ENCODE data around the gene ZNF823. TPM values are rescaled to one million over a fixed set of nuclear protein-coding genes. Genes with fewer than 3 reads are reported as not detected.

The ZNF823 gene
- total RNA-seq, 1 experiment from 2014 or later: 8.8 TPM

DNA sequence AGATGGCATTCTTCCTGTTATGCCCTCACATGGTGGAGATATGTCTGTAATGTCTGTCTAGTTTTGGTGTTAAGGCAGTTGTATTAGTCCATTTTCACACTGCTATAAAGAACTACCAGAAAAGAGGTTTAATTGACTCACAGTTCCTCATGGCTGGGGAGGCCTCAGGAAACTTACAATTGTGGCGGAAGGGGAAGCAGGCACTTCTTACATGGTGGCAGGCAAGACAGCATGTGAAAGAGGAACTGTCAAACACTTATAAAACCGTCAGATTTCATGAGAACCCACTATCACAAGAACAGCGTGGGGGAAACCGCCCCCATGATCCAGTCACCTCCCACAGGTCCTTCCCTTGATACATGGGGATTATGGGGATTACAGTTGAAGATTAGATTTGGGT is 31.2 kb upstream of the ZNF823 start:
- Histone ChIP-seq H3K4me3 (ENCODE audit: low read length) (no peak overlapping the region), H3K4me1 (ENCODE audit: low read length) (peaks cover 15% of the 10 kb centered on the region), H3K9me2 (replicated peaks; ENCODE audit: insufficient read depth, low read length) (no peaks in the 10 kb centered on the region), H2AFZ (ENCODE audit: low read length) (no peak overlapping the region), H3K9me3 (ENCODE audit: low read length) (peaks cover 26% of the 10 kb centered on the region), H3K79me2 (ENCODE audit: low read length) (peaks cover 39% of the 10 kb centered on the region), H4K20me1 (ENCODE audit: insufficient read depth, low read depth, low read length) (no peaks in the 10 kb centered on the region), H3K36me3 (ENCODE audit: insufficient read depth, low read length) (peaks cover 14% of the 10 kb centered on the region; the same call in 1 of the 2 replicates), H3K9ac (ENCODE audit: low read length) (no peak overlapping the region), H3K27me3 (ENCODE audit: low read length) (no peaks in the 10 kb centered on the region), H3K4me2 (ENCODE audit: low read depth, low read length, poor library complexity, severe bottlenecking) (no peak overlapping the region), H3K27ac (ENCODE audit: low read length) (no peak overlapping the region)
- DNase-seq: no peak

DNA sequence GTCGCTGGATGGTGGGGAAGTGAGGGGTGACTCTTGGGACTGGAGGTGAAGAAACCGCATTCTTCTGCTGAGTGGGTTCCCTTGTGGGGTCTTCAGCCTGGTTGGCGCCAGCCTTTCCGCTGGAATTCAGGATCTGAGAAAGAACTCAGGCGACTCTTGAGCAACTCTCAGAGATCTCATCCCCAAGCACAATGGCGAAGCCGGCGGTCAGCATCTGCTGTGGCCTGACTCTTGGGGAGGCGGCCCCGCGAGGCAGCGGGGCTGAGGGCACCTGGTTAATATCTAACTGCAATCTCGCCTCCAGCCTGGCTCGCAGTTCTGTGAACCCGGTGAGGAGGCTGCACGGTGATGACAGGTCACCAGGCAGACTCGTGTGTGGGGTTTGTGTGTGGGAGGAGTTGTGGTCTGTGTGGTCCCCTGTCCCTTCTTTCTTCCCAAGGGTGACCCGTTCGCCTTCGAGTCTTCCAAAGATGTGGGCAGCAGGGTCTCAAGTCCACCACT is 28.9 kb upstream of the ZNF823 start:
- Histone ChIP-seq H3K9ac (ENCODE audit: low read length) (peak overlapping the region; percentile 90), H3K79me2 (ENCODE audit: low read length) (peaks cover 30% of the 10 kb centered on the region), H3K4me3 (ENCODE audit: low read length) (peak overlapping the region; percentile 98), H3K4me2 (ENCODE audit: low read depth, low read length, poor library complexity, severe bottlenecking) (peak overlapping the region; percentile 98), H3K27ac (ENCODE audit: low read length) (no peak overlapping the region), H3K9me2 (replicated peaks; ENCODE audit: insufficient read depth, low read length) (no peaks in the 10 kb centered on the region), H3K27me3 (ENCODE audit: low read length) (no peaks in the 10 kb centered on the region), H4K20me1 (ENCODE audit: insufficient read depth, low read depth, low read length) (no peaks in the 10 kb centered on the region), H3K9me3 (ENCODE audit: low read length) (peaks cover 12% of the 10 kb centered on the region), H2AFZ (ENCODE audit: low read length) (peak overlapping the region; percentile 99), H3K4me1 (ENCODE audit: low read length) (peaks cover 15% of the 10 kb centered on the region), H3K36me3 (ENCODE audit: insufficient read depth, low read length) (peaks cover 11% of the 10 kb centered on the region; the same call in 1 of the 2 replicates)
- DNase-seq: peak; percentile 63

DNA sequence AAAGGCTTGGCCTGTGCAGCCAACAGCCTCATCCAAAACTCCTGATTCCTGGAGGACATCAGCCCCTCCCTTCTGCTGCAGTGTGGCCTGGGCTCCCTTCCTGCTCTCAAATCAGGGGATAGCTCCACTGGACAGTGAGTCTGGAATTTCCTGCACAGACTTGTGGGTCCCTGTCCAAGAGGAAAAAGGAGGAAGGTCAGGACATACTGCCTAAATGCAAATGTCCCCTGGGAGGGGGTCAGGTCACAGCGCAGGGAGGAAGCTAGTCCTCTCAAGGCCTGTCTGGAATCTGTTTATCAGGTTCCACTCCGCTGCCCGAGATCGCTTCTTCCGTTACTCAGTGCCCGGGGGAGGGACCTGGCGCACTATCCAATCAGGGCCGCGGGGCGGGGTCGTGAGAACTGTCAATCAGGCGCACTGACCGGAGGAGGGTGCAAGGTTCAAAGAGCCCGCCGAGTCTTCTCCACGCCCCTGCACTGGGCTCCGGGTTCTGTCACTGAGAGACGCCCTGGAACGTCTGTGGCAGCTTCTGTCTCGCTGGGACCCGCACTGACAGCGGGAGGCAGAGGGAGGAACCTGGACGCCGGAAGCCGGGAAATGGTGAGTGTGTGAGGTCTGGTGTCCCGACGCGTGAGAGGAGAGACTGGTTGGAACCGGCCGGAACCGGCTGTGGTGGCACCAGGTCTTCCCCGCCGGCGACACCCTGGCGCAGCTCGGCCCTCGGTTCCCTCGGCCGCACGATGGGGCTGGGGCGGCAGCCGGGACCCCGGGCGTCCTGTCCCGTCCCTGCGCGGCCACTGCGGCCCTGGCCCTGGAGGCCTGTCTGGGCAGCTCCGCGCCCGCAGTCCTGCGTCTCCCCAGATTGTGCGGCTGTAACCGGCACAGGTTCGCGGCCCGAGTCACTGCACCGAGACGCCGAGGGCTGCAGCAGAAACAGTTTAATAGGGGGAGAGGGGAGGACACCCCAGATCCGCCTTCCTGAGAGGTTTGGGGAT is 28.1 kb upstream of the ZNF823 start, which contains the start of gene ZNF441:
TSS of gene ZNF441 (plus strand) at position 404 of the 995 bp plus-strand sequence. CDS start at position 598, 194 bp downstream.
- H4K20me1 ChIP-seq (ENCODE audit: insufficient read depth, low read depth, low read length): no peaks in the 10 kb centered on the region
- H3K4me2 ChIP-seq (ENCODE audit: low read depth, low read length, poor library complexity, severe bottlenecking): peak within 1 kb of the TSS; percentile 98
- H3K27me3 ChIP-seq (ENCODE audit: low read length): no peaks in the 10 kb centered on the region
- H3K9ac ChIP-seq (ENCODE audit: low read length): peak within 1 kb of the TSS; percentile 90
- no peak within 1 kb of the TSS for H3K27ac ChIP-seq (ENCODE audit: low read length)
- H3K4me3 ChIP-seq (ENCODE audit: low read length): peak within 1 kb of the TSS; percentile 98
- peak within 1 kb of the TSS; percentile 99 for H2AFZ ChIP-seq (ENCODE audit: low read length)
- H3K79me2 ChIP-seq (ENCODE audit: low read length): peaks cover 30% of the 10 kb centered on the region
- H3K36me3 ChIP-seq (ENCODE audit: insufficient read depth, low read length): peaks cover 11% of the 10 kb centered on the region; the same call in 1 of the 2 replicates
- H3K9me2 ChIP-seq (replicated peaks; ENCODE audit: insufficient read depth, low read length): no peaks in the 10 kb centered on the region
- H3K4me1 ChIP-seq (ENCODE audit: low read length): peaks cover 15% of the 10 kb centered on the region
- DNase-seq: peak; percentile 97
- peaks cover 12% of the 10 kb centered on the region for H3K9me3 ChIP-seq (ENCODE audit: low read length)

DNA sequence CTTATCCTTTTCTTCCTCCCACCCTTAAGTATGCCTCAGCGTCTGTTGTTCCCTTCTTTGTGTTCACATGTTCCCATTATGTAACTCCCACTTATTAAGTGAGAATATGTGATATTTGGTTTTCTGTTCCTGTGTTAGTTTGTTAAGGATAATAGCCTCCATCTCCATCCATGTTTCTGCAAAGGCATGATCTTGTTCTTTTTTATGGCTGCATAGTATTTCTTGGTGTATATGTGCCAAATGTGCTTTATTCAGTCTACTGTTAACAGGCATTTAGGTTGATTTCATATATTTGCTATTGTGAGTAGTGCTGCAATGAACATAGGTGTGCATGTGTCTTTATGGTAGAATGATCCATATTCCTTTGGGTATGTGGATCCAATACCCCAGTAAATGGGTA is 24.9 kb upstream of the ZNF823 start:
- Histone ChIP-seq H3K79me2 (ENCODE audit: low read length) (peaks cover 12% of the 10 kb centered on the region; the same call in 1 of the 2 replicates), H3K4me1 (ENCODE audit: low read length) (peaks cover 15% of the 10 kb centered on the region), H2AFZ (ENCODE audit: low read length) (no peak overlapping the region), H3K4me2 (ENCODE audit: low read depth, low read length, poor library complexity, severe bottlenecking) (no peak overlapping the region), H3K4me3 (ENCODE audit: low read length) (no peak overlapping the region), H3K9me3 (ENCODE audit: low read length) (no peaks in the 10 kb centered on the region), H3K27ac (ENCODE audit: low read length) (no peak overlapping the region), H4K20me1 (ENCODE audit: insufficient read depth, low read depth, low read length) (no peaks in the 10 kb centered on the region), H3K36me3 (ENCODE audit: insufficient read depth, low read length) (peaks cover under 1% of the 10 kb centered on the region; the same call in 1 of the 2 replicates), H3K9ac (ENCODE audit: low read length) (no peak overlapping the region), H3K9me2 (replicated peaks; ENCODE audit: insufficient read depth, low read length) (no peaks in the 10 kb centered on the region), H3K27me3 (ENCODE audit: low read length) (no peaks in the 10 kb centered on the region)
- no peak for DNase-seq

DNA sequence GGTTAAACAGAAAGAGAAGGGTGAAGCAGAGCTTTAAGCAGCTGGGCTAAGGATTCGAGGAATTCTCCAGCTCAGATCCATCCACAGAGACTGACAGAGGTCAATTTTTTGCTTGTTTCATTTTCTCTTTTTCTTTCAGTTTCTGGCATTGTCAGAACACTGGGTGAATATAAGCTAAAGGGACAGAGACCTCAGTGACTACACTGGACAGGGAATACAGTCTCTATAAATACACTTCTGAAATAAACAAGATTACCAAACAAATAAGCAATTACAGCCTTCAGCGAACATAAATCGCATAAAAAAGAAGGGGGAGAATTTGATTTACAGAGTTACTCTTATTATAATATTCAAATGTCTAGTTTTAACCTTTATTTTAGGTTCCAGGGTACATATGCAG is 24.4 kb upstream of the ZNF823 start:
- no peak for DNase-seq
- no peaks in the 10 kb centered on the region for H3K9me2 ChIP-seq (replicated peaks; ENCODE audit: insufficient read depth, low read length)
- H3K9ac ChIP-seq (ENCODE audit: low read length): no peak overlapping the region
- H3K79me2 ChIP-seq (ENCODE audit: low read length): peaks cover 7% of the 10 kb centered on the region; the same call in 1 of the 2 replicates
- H3K36me3 ChIP-seq (ENCODE audit: insufficient read depth, low read length): no peaks in the 10 kb centered on the region
- no peak overlapping the region for H2AFZ ChIP-seq (ENCODE audit: low read length)
- H3K4me3 ChIP-seq (ENCODE audit: low read length): no peak overlapping the region
- H3K27ac ChIP-seq (ENCODE audit: low read length): no peak overlapping the region
- no peaks in the 10 kb centered on the region for H4K20me1 ChIP-seq (ENCODE audit: insufficient read depth, low read depth, low read length)
- peaks cover 11% of the 10 kb centered on the region for H3K4me1 ChIP-seq (ENCODE audit: low read length)
- no peaks in the 10 kb centered on the region for H3K27me3 ChIP-seq (ENCODE audit: low read length)
- no peak overlapping the region for H3K4me2 ChIP-seq (ENCODE audit: low read depth, low read length, poor library complexity, severe bottlenecking)
- no peaks in the 10 kb centered on the region for H3K9me3 ChIP-seq (ENCODE audit: low read length)

DNA sequence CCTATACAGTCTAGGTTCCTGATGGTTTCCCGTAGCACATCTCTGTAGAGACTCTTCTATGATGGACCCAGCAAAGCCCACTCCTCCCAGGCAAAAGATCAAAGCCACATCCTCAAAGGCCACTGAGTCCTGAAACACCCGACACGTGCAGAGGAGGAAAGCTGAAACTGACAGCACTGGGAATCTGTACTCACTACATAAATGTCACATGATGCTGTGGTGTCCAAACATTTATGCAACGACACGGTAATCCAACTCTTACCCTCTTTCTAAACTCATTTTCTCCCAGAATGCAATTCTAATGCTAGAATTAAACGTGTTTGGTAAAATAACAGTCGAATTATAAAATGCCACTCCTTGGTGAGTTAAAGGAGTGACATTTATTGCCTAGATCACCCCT is 21.1 kb upstream of the ZNF823 start:
- H3K79me2 ChIP-seq (ENCODE audit: low read length): no peaks in the 10 kb centered on the region
- H2AFZ ChIP-seq (ENCODE audit: low read length): no peak overlapping the region
- no peak overlapping the region for H3K9ac ChIP-seq (ENCODE audit: low read length)

DNA sequence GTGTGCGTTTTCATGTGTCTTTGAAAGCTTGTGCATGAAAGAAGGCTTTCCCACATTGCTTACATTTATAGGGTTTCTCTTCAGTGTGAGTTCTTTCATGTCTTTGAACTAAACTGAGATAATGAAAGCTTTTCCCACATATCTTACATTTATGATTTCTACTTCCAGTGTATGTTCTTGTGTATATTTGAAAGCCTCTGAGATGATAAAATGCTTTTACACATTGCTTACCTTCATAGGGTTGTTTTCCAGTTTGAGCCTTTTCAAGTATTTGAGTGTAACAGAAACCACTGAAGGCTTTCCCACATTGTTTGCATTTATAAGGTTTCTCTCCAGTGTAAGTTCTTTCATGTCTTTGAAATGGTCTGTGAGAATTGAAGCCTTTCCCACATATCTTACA is 18.2 kb upstream of the ZNF823 start:
- no peaks in the 10 kb centered on the region for H3K4me1 ChIP-seq (ENCODE audit: low read length)
- H4K20me1 ChIP-seq (ENCODE audit: insufficient read depth, low read depth, low read length): no peaks in the 10 kb centered on the region
- H3K4me3 ChIP-seq (ENCODE audit: low read length): no peak overlapping the region
- no peak overlapping the region for H3K4me2 ChIP-seq (ENCODE audit: low read depth, low read length, poor library complexity, severe bottlenecking)
- H2AFZ ChIP-seq (ENCODE audit: low read length): no peak overlapping the region
- no peaks in the 10 kb centered on the region; the same call in 1 of the 2 replicates for H3K27me3 ChIP-seq (ENCODE audit: low read length)
- no peaks in the 10 kb centered on the region for H3K79me2 ChIP-seq (ENCODE audit: low read length)
- H3K36me3 ChIP-seq (ENCODE audit: insufficient read depth, low read length): no peaks in the 10 kb centered on the region
- no peak for DNase-seq
- H3K27ac ChIP-seq (ENCODE audit: low read length): no peak overlapping the region
- peaks cover 9% of the 10 kb centered on the region; the same call in 1 of the 2 replicates for H3K9me3 ChIP-seq (ENCODE audit: low read length)
- no peaks in the 10 kb centered on the region for H3K9me2 ChIP-seq (replicated peaks; ENCODE audit: insufficient read depth, low read length)
- no peak overlapping the region for H3K9ac ChIP-seq (ENCODE audit: low read length)

More for the DNA sequence above, 21.1 kb upstream of the ZNF823 start:
- no peaks in the 10 kb centered on the region for H3K36me3 ChIP-seq (ENCODE audit: insufficient read depth, low read length)
- H3K4me3 ChIP-seq (ENCODE audit: low read length): no peak overlapping the region
- no peaks in the 10 kb centered on the region for H3K4me1 ChIP-seq (ENCODE audit: low read length)
- H4K20me1 ChIP-seq (ENCODE audit: insufficient read depth, low read depth, low read length): no peaks in the 10 kb centered on the region
- H3K27ac ChIP-seq (ENCODE audit: low read length): no peak overlapping the region
- H3K9me2 ChIP-seq (replicated peaks; ENCODE audit: insufficient read depth, low read length): no peaks in the 10 kb centered on the region
- H3K4me2 ChIP-seq (ENCODE audit: low read depth, low read length, poor library complexity, severe bottlenecking): no peak overlapping the region
- DNase-seq: no peak
- H3K27me3 ChIP-seq (ENCODE audit: low read length): no peaks in the 10 kb centered on the region; the same call in 1 of the 2 replicates
- H3K9me3 ChIP-seq (ENCODE audit: low read length): peaks cover 4% of the 10 kb centered on the region; the same call in 1 of the 2 replicates

DNA sequence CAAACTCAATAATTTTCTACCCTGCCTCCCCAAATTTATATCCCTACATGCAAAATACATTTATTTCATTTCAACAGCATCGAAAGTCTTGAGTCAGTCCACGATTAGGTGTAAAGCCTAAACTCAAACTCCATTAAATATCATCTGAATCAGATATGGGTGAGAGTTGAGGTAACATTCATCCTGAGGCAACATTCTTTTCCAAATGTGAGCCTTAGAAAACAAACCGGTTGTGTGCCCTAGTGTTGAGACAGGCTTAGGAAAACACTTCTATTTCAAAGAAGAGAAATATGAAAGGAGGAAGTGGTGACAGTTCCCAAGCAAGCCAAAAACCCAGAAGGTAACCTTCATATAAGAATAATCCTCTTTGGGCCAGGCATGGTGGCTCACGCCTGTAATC is 15.9 kb upstream of the ZNF823 start:
- Histone ChIP-seq H3K27ac (ENCODE audit: low read length) (no peak overlapping the region), H3K27me3 (ENCODE audit: low read length) (no peaks in the 10 kb centered on the region; the same call in 1 of the 2 replicates), H3K9me2 (replicated peaks; ENCODE audit: insufficient read depth, low read length) (no peaks in the 10 kb centered on the region), H3K9me3 (ENCODE audit: low read length) (peaks cover 9% of the 10 kb centered on the region; the same call in 1 of the 2 replicates), H3K4me2 (ENCODE audit: low read depth, low read length, poor library complexity, severe bottlenecking) (no peak overlapping the region), H4K20me1 (ENCODE audit: insufficient read depth, low read depth, low read length) (no peaks in the 10 kb centered on the region), H3K79me2 (ENCODE audit: low read length) (no peaks in the 10 kb centered on the region), H3K9ac (ENCODE audit: low read length) (no peak overlapping the region), H3K4me3 (ENCODE audit: low read length) (no peak overlapping the region), H3K36me3 (ENCODE audit: insufficient read depth, low read length) (no peaks in the 10 kb centered on the region), H2AFZ (ENCODE audit: low read length) (no peak overlapping the region), H3K4me1 (ENCODE audit: low read length) (no peaks in the 10 kb centered on the region)
- no peak for DNase-seq
